Activated naive CD8-positive, alpha-beta T cell treated with anti-CD3 and anti-CD28 coated beads, Interleukin-2, amount 50 U/mL, for 24 hours (primary cell): ENCODE measurements around the gene ADAMTS10.
"Not testable (repeated sequence)": the region's sequence is repeated elsewhere in the genome, so short reads cannot be mapped to it uniquely, and the experiment has no call there.

ENCODE experiments used
- ATAC-seq: fragments of 150-1000 bp; cut with Tn5 transposase; one replicate; pipeline ENCODE4 v1.10.0; 2021
- DNase-seq: peaks from one replicate; pipeline ENCODE4 v3.0.0; 2021
- H3K27ac Mint-ChIP-seq: one replicate; pipeline ENCODE4 v1.8.0; 2021; ENCODE audit warnings: mild to moderate bottlenecking, mixed read lengths
- H3K27me3 Mint-ChIP-seq: one replicate; pipeline ENCODE4 v1.8.0; 2021; ENCODE audit warnings: mixed read lengths
- H3K36me3 Mint-ChIP-seq: one replicate; pipeline ENCODE4 v1.8.0; 2021; ENCODE audit warnings: low read depth, mixed read lengths
- H3K4me1 Mint-ChIP-seq: one replicate; pipeline ENCODE4 v1.8.0; 2021; ENCODE audit warnings: mixed read lengths
- H3K4me3 Mint-ChIP-seq: one replicate; pipeline ENCODE4 v1.8.0; 2021; ENCODE audit warnings: mild to moderate bottlenecking, moderate library complexity, mixed read lengths
- H3K9me3 Mint-ChIP-seq: one replicate; pipeline ENCODE4 v1.8.0; 2021; ENCODE audit warnings: mixed read lengths

ADAMTS10 gene

GRCh38 chr19:8592231-8593009 is 18.1 kb downstream of the ADAMTS10 start:
- peak; percentile 78 for ATAC-seq
- H3K4me1 Mint-ChIP-seq: peaks cover 15% of the 10 kb centered on the region
- H3K9me3 Mint-ChIP-seq: peaks cover 6% of the 10 kb centered on the region
- peak; percentile 94 for DNase-seq
- no peaks in the 10 kb centered on the region for H3K36me3 Mint-ChIP-seq
- H3K27me3 Mint-ChIP-seq: peaks cover 5% of the 10 kb centered on the region
- peak overlapping the region; percentile 71 for H3K27ac Mint-ChIP-seq
- H3K4me3 Mint-ChIP-seq: peak overlapping the region; percentile 79

GRCh38 chr19:8589177-8589714 is 21.3 kb downstream of the ADAMTS10 start:
- peaks cover 5% of the 10 kb centered on the region for H3K27me3 Mint-ChIP-seq
- ATAC-seq (no peak), DNase-seq (no peak)
- H3K9me3 Mint-ChIP-seq: peaks cover 6% of the 10 kb centered on the region
- no peaks in the 10 kb centered on the region for H3K36me3 Mint-ChIP-seq
- peaks cover 15% of the 10 kb centered on the region for H3K4me1 Mint-ChIP-seq
- H3K4me3 Mint-ChIP-seq: no peak overlapping the region
- H3K27ac Mint-ChIP-seq: no peak overlapping the region

- H3K4me1 Mint-ChIP-seq: peaks cover under 1% of the 10 kb centered on the region
- no peaks in the 10 kb centered on the region for H3K27me3 Mint-ChIP-seq
- ATAC-seq (no peak), DNase-seq (peak; percentile 66)
- H3K27ac Mint-ChIP-seq: no peak overlapping the region
- no peaks in the 10 kb centered on the region for H3K9me3 Mint-ChIP-seq
- H3K4me3 Mint-ChIP-seq: no peak overlapping the region
- H3K36me3 Mint-ChIP-seq: no peaks in the 10 kb centered on the region
Observed at GRCh38 chr19:8585894-8586750, 24.4 kb downstream of the ADAMTS10 start.

- no peak for ATAC-seq
- H3K36me3 Mint-ChIP-seq: no peaks in the 10 kb centered on the region
- peaks cover 1% of the 10 kb centered on the region for H3K4me1 Mint-ChIP-seq
- H3K4me3 Mint-ChIP-seq: no peak overlapping the region
- no peaks in the 10 kb centered on the region for H3K27me3 Mint-ChIP-seq
- no peak overlapping the region for H3K27ac Mint-ChIP-seq
- H3K9me3 Mint-ChIP-seq: no peaks in the 10 kb centered on the region
- no peak for DNase-seq
Observed at GRCh38 chr19:8584965-8585893, 25.3 kb downstream of the ADAMTS10 start.

- H3K27me3 Mint-ChIP-seq: peaks cover 2% of the 10 kb centered on the region
- peaks cover 29% of the 10 kb centered on the region for H3K4me1 Mint-ChIP-seq
- no peaks in the 10 kb centered on the region for H3K9me3 Mint-ChIP-seq
- no peak overlapping the region for H3K27ac Mint-ChIP-seq
- no peak overlapping the region for H3K4me3 Mint-ChIP-seq
- peak; percentile 66 for ATAC-seq
- H3K36me3 Mint-ChIP-seq: no peaks in the 10 kb centered on the region
- peak; percentile 86 for DNase-seq
Observed at GRCh38 chr19:8580710-8581281, 29.7 kb downstream of the ADAMTS10 start.

GRCh38 chr19:8578642-8579265 is 31.8 kb downstream of the ADAMTS10 start:
- Mint-ChIP-seq H3K27ac (no peak overlapping the region), H3K27me3 (peaks cover 2% of the 10 kb centered on the region), H3K4me3 (no peak overlapping the region), H3K36me3 (peaks cover 3% of the 10 kb centered on the region), H3K4me1 (peaks cover 47% of the 10 kb centered on the region), H3K9me3 (no peaks in the 10 kb centered on the region)
- DNase-seq: peak; percentile 87
- ATAC-seq: peak; percentile 40

GRCh38 chr19:8577741-8578140 is 32.8 kb downstream of the ADAMTS10 start:
- H3K4me3 Mint-ChIP-seq: no peak overlapping the region
- peaks cover 6% of the 10 kb centered on the region for H3K36me3 Mint-ChIP-seq
- ATAC-seq (no peak), DNase-seq (no peak)
- H3K9me3 Mint-ChIP-seq: no peaks in the 10 kb centered on the region
- H3K4me1 Mint-ChIP-seq: peaks cover 56% of the 10 kb centered on the region
- H3K27me3 Mint-ChIP-seq: peaks cover 2% of the 10 kb centered on the region
- H3K27ac Mint-ChIP-seq: no peak overlapping the region

- H3K9me3 Mint-ChIP-seq: no peaks in the 10 kb centered on the region
- peaks cover 61% of the 10 kb centered on the region for H3K4me1 Mint-ChIP-seq
- peaks cover 2% of the 10 kb centered on the region for H3K27me3 Mint-ChIP-seq
- H3K27ac Mint-ChIP-seq: peak within 1 kb of the TSS; percentile 85
- ATAC-seq (no peak), DNase-seq (peak; percentile 22)
- H3K36me3 Mint-ChIP-seq: peaks cover 6% of the 10 kb centered on the region
- H3K4me3 Mint-ChIP-seq: peak within 1 kb of the TSS; percentile 81
Observed at GRCh38 chr19:8577247-8577646, 33.3 kb downstream of the ADAMTS10 start, which contains the start of gene MYO1F. MYO1F (minus strand) TSS chr19:8577442; CDS start chr19:8577309, 133 bp downstream.

GRCh38 chr19:8576273-8576993 is 34.1 kb downstream of the ADAMTS10 start:
- ATAC-seq (peak; percentile 21), DNase-seq (peak; percentile 23)
- H3K27me3 Mint-ChIP-seq: peaks cover 2% of the 10 kb centered on the region
- H3K36me3 Mint-ChIP-seq: peaks cover 6% of the 10 kb centered on the region
- H3K4me1 Mint-ChIP-seq: peaks cover 65% of the 10 kb centered on the region
- peak overlapping the region; percentile 85 for H3K27ac Mint-ChIP-seq
- H3K4me3 Mint-ChIP-seq: peak overlapping the region; percentile 81
- H3K9me3 Mint-ChIP-seq: no peaks in the 10 kb centered on the region

- DNase-seq (peak; percentile 25), ATAC-seq (no peak)
- peak overlapping the region; percentile 85 for H3K27ac Mint-ChIP-seq
- H3K27me3 Mint-ChIP-seq: peaks cover 2% of the 10 kb centered on the region
- H3K36me3 Mint-ChIP-seq: peaks cover 6% of the 10 kb centered on the region
- peak overlapping the region; percentile 81 for H3K4me3 Mint-ChIP-seq
- H3K4me1 Mint-ChIP-seq: peaks cover 72% of the 10 kb centered on the region
- H3K9me3 Mint-ChIP-seq: no peaks in the 10 kb centered on the region
Observed at GRCh38 chr19:8575467-8575997, 35.0 kb downstream of the ADAMTS10 start.

GRCh38 chr19:8574619-8574922 is 35.9 kb downstream of the ADAMTS10 start:
- H3K9me3 Mint-ChIP-seq, H3K27ac Mint-ChIP-seq, DNase-seq, H3K36me3 Mint-ChIP-seq, ATAC-seq, H3K27me3 Mint-ChIP-seq: not testable (repeated sequence)
- Mint-ChIP-seq H3K4me1 (peaks cover 81% of the 10 kb centered on the region), H3K4me3 (peak overlapping the region; percentile 81)

- DNase-seq (no peak), ATAC-seq (no peak)
- H3K9me3 Mint-ChIP-seq: no peaks in the 10 kb centered on the region
- no peaks in the 10 kb centered on the region for H3K27me3 Mint-ChIP-seq
- peaks cover 6% of the 10 kb centered on the region for H3K36me3 Mint-ChIP-seq
- peak overlapping the region; percentile 25 for H3K4me3 Mint-ChIP-seq
- H3K4me1 Mint-ChIP-seq: peaks cover 85% of the 10 kb centered on the region
- peak overlapping the region; percentile 7 for H3K27ac Mint-ChIP-seq
Observed at GRCh38 chr19:8573316-8573715, 37.2 kb downstream of the ADAMTS10 start.
